ENCODE data around the gene CDH4.

Gene CDH4

GRCh38 chr20:61657721-61658377 lies 405.8 kb downstream of the CDH4 start:
- Histone ChIP-seq H3K9me3 (ENCODE audit: control insufficient read depth, insufficient read depth, low read length) (no peaks in the 10 kb centered on the region), H3K9ac (ENCODE audit: low read depth, low read length) (no peak overlapping the region), H3K27me3 (ENCODE audit: control insufficient read depth, insufficient read depth, low read length) (peaks cover 3% of the 10 kb centered on the region; the same call in 1 of the 2 replicates), H3K27ac (ENCODE audit: low read depth, low read length) (no peak overlapping the region), H3K4me1 (ENCODE audit: control insufficient read depth, insufficient read depth, low read length) (no peaks in the 10 kb centered on the region), H3K36me3 (ENCODE audit: control insufficient read depth, insufficient read depth, low read length) (no peaks in the 10 kb centered on the region), H3K4me3 (ENCODE audit: low read depth, low read length) (no peak overlapping the region)

- peaks cover 3% of the 10 kb centered on the region; the same call in 1 of the 2 replicates for H3K27me3 ChIP-seq (ENCODE audit: control insufficient read depth, insufficient read depth, low read length)
- H3K9ac ChIP-seq (ENCODE audit: low read depth, low read length) = no peak overlapping the region
- no peaks in the 10 kb centered on the region for H3K4me1 ChIP-seq (ENCODE audit: control insufficient read depth, insufficient read depth, low read length)
- no peak overlapping the region for H3K4me3 ChIP-seq (ENCODE audit: low read depth, low read length)
- H3K9me3 ChIP-seq (ENCODE audit: control insufficient read depth, insufficient read depth, low read length) = no peaks in the 10 kb centered on the region
- no peak overlapping the region for H3K27ac ChIP-seq (ENCODE audit: low read depth, low read length)
- H3K36me3 ChIP-seq (ENCODE audit: control insufficient read depth, insufficient read depth, low read length) = no peaks in the 10 kb centered on the region
Measured at GRCh38 chr20:61658563-61658962, 406.5 kb downstream of the CDH4 start.

GRCh38 chr20:61659246-61659993 lies 407.4 kb downstream of the CDH4 start:
- Histone ChIP-seq H3K27ac (ENCODE audit: low read depth, low read length) (no peak overlapping the region), H3K36me3 (ENCODE audit: control insufficient read depth, insufficient read depth, low read length) (no peaks in the 10 kb centered on the region), H3K4me3 (ENCODE audit: low read depth, low read length) (no peak overlapping the region), H3K4me1 (ENCODE audit: control insufficient read depth, insufficient read depth, low read length) (no peaks in the 10 kb centered on the region), H3K9me3 (ENCODE audit: control insufficient read depth, insufficient read depth, low read length) (no peaks in the 10 kb centered on the region), H3K27me3 (ENCODE audit: control insufficient read depth, insufficient read depth, low read length) (peaks cover 3% of the 10 kb centered on the region; the same call in 1 of the 2 replicates), H3K9ac (ENCODE audit: low read depth, low read length) (no peak overlapping the region)

- no peak overlapping the region for H3K9ac ChIP-seq (ENCODE audit: low read depth, low read length)
- H3K9me3 ChIP-seq (ENCODE audit: control insufficient read depth, insufficient read depth, low read length) = no peaks in the 10 kb centered on the region
- H3K27ac ChIP-seq (ENCODE audit: low read depth, low read length) = no peak overlapping the region
- no peak overlapping the region for H3K4me3 ChIP-seq (ENCODE audit: low read depth, low read length)
- peaks cover 3% of the 10 kb centered on the region; the same call in 1 of the 2 replicates for H3K27me3 ChIP-seq (ENCODE audit: control insufficient read depth, insufficient read depth, low read length)
- no peaks in the 10 kb centered on the region for H3K36me3 ChIP-seq (ENCODE audit: control insufficient read depth, insufficient read depth, low read length)
- H3K4me1 ChIP-seq (ENCODE audit: control insufficient read depth, insufficient read depth, low read length) = no peaks in the 10 kb centered on the region
Measured at GRCh38 chr20:61659994-61660346, 407.9 kb downstream of the CDH4 start.

- Histone ChIP-seq H3K9me3 (ENCODE audit: control insufficient read depth, insufficient read depth, low read length) (no peaks in the 10 kb centered on the region), H3K27ac (ENCODE audit: low read depth, low read length) (no peak overlapping the region), H3K4me3 (ENCODE audit: low read depth, low read length) (no peak overlapping the region), H3K4me1 (ENCODE audit: control insufficient read depth, insufficient read depth, low read length) (no peaks in the 10 kb centered on the region), H3K27me3 (ENCODE audit: control insufficient read depth, insufficient read depth, low read length) (peaks cover 3% of the 10 kb centered on the region; the same call in 1 of the 2 replicates), H3K36me3 (ENCODE audit: control insufficient read depth, insufficient read depth, low read length) (no peaks in the 10 kb centered on the region), H3K9ac (ENCODE audit: low read depth, low read length) (no peak overlapping the region)
Measured at GRCh38 chr20:61660559-61660958, 408.5 kb downstream of the CDH4 start.

GRCh38 chr20:61661025-61661424 lies 409.0 kb downstream of the CDH4 start:
- H3K4me3 ChIP-seq (ENCODE audit: low read depth, low read length) = no peak overlapping the region
- H3K27me3 ChIP-seq (ENCODE audit: control insufficient read depth, insufficient read depth, low read length) = peaks cover 3% of the 10 kb centered on the region; the same call in 1 of the 2 replicates
- H3K4me1 ChIP-seq (ENCODE audit: control insufficient read depth, insufficient read depth, low read length) = no peaks in the 10 kb centered on the region
- H3K27ac ChIP-seq (ENCODE audit: low read depth, low read length) = no peak overlapping the region
- no peaks in the 10 kb centered on the region for H3K36me3 ChIP-seq (ENCODE audit: control insufficient read depth, insufficient read depth, low read length)
- no peak overlapping the region for H3K9ac ChIP-seq (ENCODE audit: low read depth, low read length)
- H3K9me3 ChIP-seq (ENCODE audit: control insufficient read depth, insufficient read depth, low read length) = no peaks in the 10 kb centered on the region

GRCh38 chr20:61661583-61661982 lies 409.5 kb downstream of the CDH4 start:
- Histone ChIP-seq H3K27ac (ENCODE audit: low read depth, low read length) (no peak overlapping the region), H3K36me3 (ENCODE audit: control insufficient read depth, insufficient read depth, low read length) (no peaks in the 10 kb centered on the region), H3K9me3 (ENCODE audit: control insufficient read depth, insufficient read depth, low read length) (no peaks in the 10 kb centered on the region), H3K4me3 (ENCODE audit: low read depth, low read length) (no peak overlapping the region), H3K27me3 (ENCODE audit: control insufficient read depth, insufficient read depth, low read length) (peaks cover 3% of the 10 kb centered on the region; the same call in 1 of the 2 replicates), H3K9ac (ENCODE audit: low read depth, low read length) (no peak overlapping the region), H3K4me1 (ENCODE audit: control insufficient read depth, insufficient read depth, low read length) (no peaks in the 10 kb centered on the region)

- no peak overlapping the region for H3K27ac ChIP-seq (ENCODE audit: low read depth, low read length)
Measured at GRCh38 chr20:61662226-61662967, 410.3 kb downstream of the CDH4 start.

GRCh38 chr20:61662968-61663331 lies 410.9 kb downstream of the CDH4 start:
- Histone ChIP-seq H3K9ac (ENCODE audit: low read depth, low read length) (no peak overlapping the region), H3K27me3 (ENCODE audit: control insufficient read depth, insufficient read depth, low read length) (no peaks in the 10 kb centered on the region), H3K4me3 (ENCODE audit: low read depth, low read length) (no peak overlapping the region), H3K27ac (ENCODE audit: low read depth, low read length) (no peak overlapping the region), H3K9me3 (ENCODE audit: control insufficient read depth, insufficient read depth, low read length) (no peaks in the 10 kb centered on the region), H3K36me3 (ENCODE audit: control insufficient read depth, insufficient read depth, low read length) (no peaks in the 10 kb centered on the region), H3K4me1 (ENCODE audit: control insufficient read depth, insufficient read depth, low read length) (no peaks in the 10 kb centered on the region)

More at GRCh38 chr20:61662226-61662967, 410.3 kb downstream of the CDH4 start:
- H3K9ac ChIP-seq (ENCODE audit: low read depth, low read length) = no peak overlapping the region
- peaks cover 2% of the 10 kb centered on the region; the same call in 1 of the 2 replicates for H3K27me3 ChIP-seq (ENCODE audit: control insufficient read depth, insufficient read depth, low read length)
- H3K9me3 ChIP-seq (ENCODE audit: control insufficient read depth, insufficient read depth, low read length) = no peaks in the 10 kb centered on the region
- H3K4me1 ChIP-seq (ENCODE audit: control insufficient read depth, insufficient read depth, low read length) = no peaks in the 10 kb centered on the region
- no peaks in the 10 kb centered on the region for H3K36me3 ChIP-seq (ENCODE audit: control insufficient read depth, insufficient read depth, low read length)
- no peak overlapping the region for H3K4me3 ChIP-seq (ENCODE audit: low read depth, low read length)

GRCh38 chr20:61663521-61664425 lies 411.7 kb downstream of the CDH4 start:
- H3K27ac ChIP-seq (ENCODE audit: low read depth, low read length) = no peak overlapping the region
- H3K4me3 ChIP-seq (ENCODE audit: low read depth, low read length) = no peak overlapping the region
- no peak overlapping the region for H3K9ac ChIP-seq (ENCODE audit: low read depth, low read length)
- no peaks in the 10 kb centered on the region for H3K36me3 ChIP-seq (ENCODE audit: control insufficient read depth, insufficient read depth, low read length)
- no peaks in the 10 kb centered on the region for H3K4me1 ChIP-seq (ENCODE audit: control insufficient read depth, insufficient read depth, low read length)
- no peaks in the 10 kb centered on the region for H3K27me3 ChIP-seq (ENCODE audit: control insufficient read depth, insufficient read depth, low read length)
- H3K9me3 ChIP-seq (ENCODE audit: control insufficient read depth, insufficient read depth, low read length) = no peaks in the 10 kb centered on the region
